ENCODE data around the gene TTBK1. TPM values are rescaled to one million over a fixed set of nuclear protein-coding genes. Genes with fewer than 3 reads are reported as not detected.

Gene TTBK1
- total RNA-seq, 1 experiment from 2014 or later, result under 0.01 TPM

- DNase-seq (ENCODE audit: low read depth), result no peak
Observed at GRCh38 chr6:43222418-43223059, 20.7 kb upstream of the TTBK1 start.

GRCh38 chr6:43223175-43223574 lies 20.1 kb upstream of the TTBK1 start:
- DNase-seq (ENCODE audit: low read depth), result no peak

GRCh38 chr6:43226192-43226851 lies 17.0 kb upstream of the TTBK1 start:
- no peak for DNase-seq (ENCODE audit: low read depth)

- DNase-seq (ENCODE audit: low read depth), result peak; percentile 60
Observed at GRCh38 chr6:43228951-43229802, 14.1 kb upstream of the TTBK1 start, which contains the start of gene DNPH1. Gene DNPH1, minus strand, starts transcription at chr6:43229481. Its CDS starts 25 bp downstream, at chr6:43229456.

- DNase-seq (ENCODE audit: low read depth), result no peak
Observed at GRCh38 chr6:43229803-43230620, 13.3 kb upstream of the TTBK1 start.

GRCh38 chr6:43231053-43231452 lies 12.2 kb upstream of the TTBK1 start:
- DNase-seq (ENCODE audit: low read depth), result no peak

- DNase-seq (ENCODE audit: low read depth), result no peak
Observed at GRCh38 chr6:43231735-43232450, 11.4 kb upstream of the TTBK1 start.

GRCh38 chr6:43235841-43236240 lies 7.4 kb upstream of the TTBK1 start:
- DNase-seq (ENCODE audit: low read depth), result no peak

GRCh38 chr6:43239054-43239453 lies 4.2 kb upstream of the TTBK1 start:
- no peak for DNase-seq (ENCODE audit: low read depth)

- DNase-seq (ENCODE audit: low read depth), result no peak
Observed at GRCh38 chr6:43240950-43241349, 2.3 kb upstream of the TTBK1 start.

- no peak for DNase-seq (ENCODE audit: low read depth)
Observed at GRCh38 chr6:43241446-43241845, 1.8 kb upstream of the TTBK1 start.

- no peak for DNase-seq (ENCODE audit: low read depth)
Observed at GRCh38 chr6:43243664-43244321, 512 bp downstream of the TTBK1 start.

- no peak for DNase-seq (ENCODE audit: low read depth)
Observed at GRCh38 chr6:43246301-43247113, 3.2 kb downstream of the TTBK1 start.

- DNase-seq (ENCODE audit: low read depth), result peak; percentile 32
Observed at GRCh38 chr6:43247114-43247999, 4.1 kb downstream of the TTBK1 start.

GRCh38 chr6:43248101-43248500 lies 4.8 kb downstream of the TTBK1 start:
- DNase-seq (ENCODE audit: low read depth), result no peak

- no peak for DNase-seq (ENCODE audit: low read depth)
Observed at GRCh38 chr6:43248791-43249190, 5.5 kb downstream of the TTBK1 start.

GRCh38 chr6:43250992-43251373 lies 7.7 kb downstream of the TTBK1 start:
- DNase-seq (ENCODE audit: low read depth), result no peak

- DNase-seq (ENCODE audit: low read depth), result no peak
Observed at GRCh38 chr6:43253401-43253800, 10.1 kb downstream of the TTBK1 start.

All from LHCN-M2 (cell line).